HCT116 (cell line): Measurements from ENCODE around the gene PTGER1. TPM values are rescaled to one million over a fixed set of nuclear protein-coding genes. Genes with fewer than 3 reads are reported as not detected.

ENCODE experiments used
- ATAC-seq: fragments of 200-7000 bp; cut with Tn5 transposase; 2 replicates; pipeline ENCODE4 v1.9.1; 2020; ENCODE audit warnings: mild to moderate bottlenecking, moderate library complexity
- BruUV-seq: library from RNA; stranded (reverse); fragments of 400-500 nt; replicated peaks from 2 replicates; lab custom pipeline; 2021; lab: Mats Ljungman, UMichigan
- CTCF ChIA-PET: fragments of 300-600 bp; sonication (Branson Sonifier 250); formaldehyde crosslinking; loops from one replicate; lab custom pipeline; 2021; ENCODE audit warnings: antibody characterized with exemption; lab: Charles Lee
- POLR2A ChIA-PET: fragments of 300-600, 350-600 bp; sonication (Branson Sonifier 250); formaldehyde crosslinking; loops from one replicate; lab custom pipeline; 2021; ENCODE audit warnings: antibody characterized with exemption; lab: Charles Lee
- RAD21 ChIA-PET, 2 experiments: fragments of 300-600 bp; sonication (Branson Sonifier 250); formaldehyde crosslinking; loops; one replicate each; lab custom pipeline; 2023; ENCODE audit warnings: low total read pairs in 2 of 2; ENCODE audit not compliant: uncharacterized antibody in 2 of 2, unreplicated experiment in 2 of 2, low non-redundant PET in 1 of 2; lab: Charles Lee
- DNase-seq: peaks from one replicate; pipeline ENCODE4 v3.0.0-alpha.2; 2010; ENCODE audit warnings: low read depth, low spot score
- H2AFZ ChIP-seq: fragments of 200-600 bp; shearing (Covaris generic), sonication (generic); 2 replicates; pipeline ENCODE4 v1.6.1; 2017; ENCODE audit warnings: low read depth, mixed run types, mixed read lengths, antibody characterized with exemption, low read length; ENCODE audit not compliant: poor library complexity, severe bottlenecking
- H3K27ac ChIP-seq: 2 replicates; pipeline ENCODE4 v1.5.1; 2012; ENCODE audit warnings: low read depth, low read length
- H3K27me3 ChIP-seq: fragments of 200-600 bp; sonication (generic); 2 replicates; pipeline ENCODE4 v1.6.1; 2016; ENCODE audit warnings: mixed run types, low read length, mixed read lengths; ENCODE audit not compliant: insufficient read depth
- H3K36me3 ChIP-seq, 2 experiments: fragments of 200-500 bp in 1 of 2; fragments of 200-600 bp in 1 of 2; sonication (Bioruptor generic) in 1 of 2; sonication (generic) in 1 of 2; 2 replicates each; pipeline versions ENCODE4 v1.5.1 to v1.6.1; 2014 to 2016; ENCODE audit warnings: low read length in 2 of 2, inconsistent platforms in 1 of 2, mixed read lengths in 1 of 2, mixed run types in 1 of 2; ENCODE audit not compliant: insufficient read depth in 2 of 2, control insufficient read depth in 1 of 2
- H3K4me1 ChIP-seq, 2 experiments: fragments of 200-600 bp in 1 of 2; sonication (generic) in 1 of 2; 2 replicates each; pipeline versions ENCODE4 v1.5.1 to v1.6.1; 2012 to 2017; ENCODE audit warnings: low read length in 2 of 2, inconsistent platforms in 1 of 2, mild to moderate bottlenecking in 1 of 2, mixed read lengths in 1 of 2, mixed run types in 1 of 2, moderate library complexity in 1 of 2; ENCODE audit not compliant: insufficient read depth in 2 of 2, control insufficient read depth in 1 of 2
- H3K4me2 ChIP-seq: fragments of 200-600 bp; sonication (generic); 2 replicates; pipeline ENCODE4 v1.6.1; 2017; ENCODE audit warnings: mixed run types, low read length, mixed read lengths
- H3K4me3 ChIP-seq, 2 experiments: fragments of 200-600 bp in 1 of 2; sonication (generic) in 1 of 2; replicated peaks in 1 of 2; 2 replicates each; pipeline ENCODE4 v1.5.1; 2011 to 2016; ENCODE audit warnings: low read length in 2 of 2, control low read depth in 1 of 2, low read depth in 1 of 2, mild to moderate bottlenecking in 1 of 2, mixed read lengths in 1 of 2, mixed run types in 1 of 2
- H3K79me2 ChIP-seq: fragments of 200-600 bp; sonication (generic); 2 replicates; pipeline ENCODE4 v1.6.1; 2017; ENCODE audit warnings: mild to moderate bottlenecking, mixed run types, low read length, moderate library complexity, mixed read lengths; ENCODE audit not compliant: insufficient read depth
- H3K9ac ChIP-seq: fragments of 200-600 bp; sonication (generic); 2 replicates; pipeline ENCODE4 v1.6.1; 2016; ENCODE audit warnings: low read length, mixed read lengths
- H3K9me2 ChIP-seq: fragments of 200-600 bp; sonication (generic), shearing (Covaris generic); 2 replicates; pipeline ENCODE4 v1.6.1; 2017; ENCODE audit warnings: mixed run types, mild to moderate bottlenecking, moderate library complexity; ENCODE audit not compliant: insufficient read depth
- H3K9me3 ChIP-seq, 2 experiments: fragments of 200-500 bp in 1 of 2; fragments of 200-600 bp in 1 of 2; sonication (Bioruptor generic) in 1 of 2; sonication (generic) in 1 of 2; 2 replicates each; pipeline ENCODE4 v1.6.1; 2014 to 2017; ENCODE audit warnings: low read length in 2 of 2, mixed read lengths in 2 of 2, inconsistent platforms in 1 of 2, low read depth in 1 of 2, mild to moderate bottlenecking in 1 of 2, mixed run types in 1 of 2, moderate library complexity in 1 of 2; ENCODE audit not compliant: control insufficient read depth in 1 of 2, insufficient read depth in 1 of 2
- H4K20me1 ChIP-seq: fragments of 200-600 bp; sonication (generic), shearing (Covaris generic); 2 replicates; pipeline ENCODE4 v1.6.1; 2017; ENCODE audit warnings: mixed run types, mild to moderate bottlenecking, moderate library complexity; ENCODE audit not compliant: insufficient read depth
- ATF3 ChIP-seq: IDR thresholded peaks from 2 replicates; pipeline ENCODE4 v1.6.1; 2012
- CBX3 ChIP-seq: IDR thresholded peaks from 2 replicates; pipeline ENCODE4 v1.6.1; 2012; ENCODE audit warnings: low read depth
- EZH2 ChIP-seq: fragments of 200-600 bp; sonication (generic); IDR thresholded peaks from 2 replicates; pipeline ENCODE4 v1.6.1; 2017; ENCODE audit warnings: antibody characterized with exemption, mixed run types
- POLR2A ChIP-seq: IDR thresholded peaks from 2 replicates; pipeline ENCODE4 v1.7.0; 2011; ENCODE audit warnings: borderline replicate concordance; ENCODE audit not compliant: insufficient read depth, insufficient read length; ENCODE audit errors: extremely low read depth
- POLR2AphosphoS5 ChIP-seq: IDR thresholded peaks from 2 replicates; pipeline ENCODE4 v1.6.1; 2011; ENCODE audit warnings: mild to moderate bottlenecking, low read depth, low read length, moderate library complexity
- RAD21 ChIP-seq: IDR thresholded peaks from 2 replicates; pipeline ENCODE4 v1.6.1; 2012; ENCODE audit warnings: low read depth, mild to moderate bottlenecking
- SIN3A ChIP-seq: IDR thresholded peaks from 2 replicates; pipeline ENCODE4 v1.6.1; 2012; ENCODE audit warnings: low read depth
- SP1 ChIP-seq: IDR thresholded peaks from 2 replicates; pipeline ENCODE4 v1.6.1; 2012; ENCODE audit warnings: low read depth
- SRF ChIP-seq: IDR thresholded peaks from 2 replicates; pipeline ENCODE4 v1.6.1; 2012; ENCODE audit warnings: low read depth
- ZFX ChIP-seq: fragments of 450-650 bp; IDR thresholded peaks from 2 replicates; pipeline ENCODE4 v1.6.1; 2017
- ZNF274 ChIP-seq: fragments of 200-500 bp; sonication (Bioruptor generic); IDR thresholded peaks from 2 replicates; pipeline ENCODE4 v1.6.1; 2014; ENCODE audit warnings: mild to moderate bottlenecking, low read depth, low read length, inconsistent platforms
- intact Hi-C: fragments of 100-400 bp; cut with micrococcal nuclease; formaldehyde crosslinking; loops from 2 replicates; pipeline ENCODE4 v1.10.0; 2022
- total RNA-seq: library from RNA; stranded (reverse); gene quantifications from one replicate; pipeline ENCODE4 v1.2.1, GENCODE V29; 2021; ENCODE audit not compliant: unreplicated experiment
- TF ChIP-seq, protein P1 (sequence below): IDR thresholded peaks from 2 replicates; pipeline ENCODE4 v1.6.1; 2012; ENCODE audit warnings: low read depth
- TF ChIP-seq, protein P2 (sequence below), 3 experiments: fragments of 200-600 bp in 1 of 3; sonication (generic) in 1 of 3; IDR thresholded peaks in 2 of 3; conservative IDR thresholded peaks in 1 of 3; 2 replicates each; pipeline ENCODE4 v1.5.1; 2012 to 2017; ENCODE audit warnings: low read depth in 2 of 3, low read length in 2 of 3, antibody characterized with exemption in 1 of 3, borderline replicate concordance in 1 of 3, control low read depth in 1 of 3, mild to moderate bottlenecking in 1 of 3, mixed read lengths in 1 of 3, mixed run types in 1 of 3, moderate library complexity in 1 of 3; ENCODE audit not compliant: insufficient read depth in 1 of 3

The PTGER1 gene
- total RNA-seq, 1 experiment from 2014 or later = 1.1 TPM

- no peak for TF ChIP-seq POLR2A
- no peak for TF ChIP-seq SRF
- no peak for TF ChIP-seq ZNF274
- TF ChIP-seq POLR2AphosphoS5 = peak; percentile 30; the same call in 1 of the 2 replicates
- TF ChIP-seq, protein P1, sequence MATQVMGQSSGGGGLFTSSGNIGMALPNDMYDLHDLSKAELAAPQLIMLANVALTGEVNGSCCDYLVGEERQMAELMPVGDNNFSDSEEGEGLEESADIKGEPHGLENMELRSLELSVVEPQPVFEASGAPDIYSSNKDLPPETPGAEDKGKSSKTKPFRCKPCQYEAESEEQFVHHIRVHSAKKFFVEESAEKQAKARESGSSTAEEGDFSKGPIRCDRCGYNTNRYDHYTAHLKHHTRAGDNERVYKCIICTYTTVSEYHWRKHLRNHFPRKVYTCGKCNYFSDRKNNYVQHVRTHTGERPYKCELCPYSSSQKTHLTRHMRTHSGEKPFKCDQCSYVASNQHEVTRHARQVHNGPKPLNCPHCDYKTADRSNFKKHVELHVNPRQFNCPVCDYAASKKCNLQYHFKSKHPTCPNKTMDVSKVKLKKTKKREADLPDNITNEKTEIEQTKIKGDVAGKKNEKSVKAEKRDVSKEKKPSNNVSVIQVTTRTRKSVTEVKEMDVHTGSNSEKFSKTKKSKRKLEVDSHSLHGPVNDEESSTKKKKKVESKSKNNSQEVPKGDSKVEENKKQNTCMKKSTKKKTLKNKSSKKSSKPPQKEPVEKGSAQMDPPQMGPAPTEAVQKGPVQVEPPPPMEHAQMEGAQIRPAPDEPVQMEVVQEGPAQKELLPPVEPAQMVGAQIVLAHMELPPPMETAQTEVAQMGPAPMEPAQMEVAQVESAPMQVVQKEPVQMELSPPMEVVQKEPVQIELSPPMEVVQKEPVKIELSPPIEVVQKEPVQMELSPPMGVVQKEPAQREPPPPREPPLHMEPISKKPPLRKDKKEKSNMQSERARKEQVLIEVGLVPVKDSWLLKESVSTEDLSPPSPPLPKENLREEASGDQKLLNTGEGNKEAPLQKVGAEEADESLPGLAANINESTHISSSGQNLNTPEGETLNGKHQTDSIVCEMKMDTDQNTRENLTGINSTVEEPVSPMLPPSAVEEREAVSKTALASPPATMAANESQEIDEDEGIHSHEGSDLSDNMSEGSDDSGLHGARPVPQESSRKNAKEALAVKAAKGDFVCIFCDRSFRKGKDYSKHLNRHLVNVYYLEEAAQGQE = no peak
- TF ChIP-seq SIN3A = no peak
- TF ChIP-seq SP1 = peak; percentile 67
- TF ChIP-seq ZFX = no peak
Observed at GRCh38 chr19:14507704-14508542, 32.8 kb upstream of the PTGER1 start (continued).

- no peaks in the 10 kb centered on the region for H3K9me3 ChIP-seq
- ChIA-PET RAD21 (interaction anchor here in 1 of 2 experiments (1.2 kb wide), 1 partner anchor 9 kb away, joined by 3 read pairs; no protein-coding TSS in a partner anchor), CTCF (interaction anchor here (0.6 to 1.6 kb wide), 6 partner anchors 8 to 890 kb away, joined by 3 to 7 read pairs (median 3); no protein-coding TSS in a partner anchor), POLR2A (interaction anchor here (0.6 to 8.7 kb wide), 4 partner anchors 9 to 68 kb away, joined by 3 to 112 read pairs (median 9); partner anchors contain the start of genes DNAJB1 and GIPC1)
- H2AFZ ChIP-seq = no peak overlapping the region
- TSS peak; percentile 88 for BruUV-seq
- peak overlapping the region; percentile 100 for H3K27ac ChIP-seq
- intact Hi-C loops = no loop called here
- no peaks in the 10 kb centered on the region for H3K27me3 ChIP-seq
- no peaks in the 10 kb centered on the region for H3K36me3 ChIP-seq
- H4K20me1 ChIP-seq = no peaks in the 10 kb centered on the region
- peak overlapping the region; percentile 76 for H3K4me2 ChIP-seq
- H3K9me2 ChIP-seq = no peaks in the 10 kb centered on the region
- DNase-seq = peak; percentile 82
- ATAC-seq = peak; percentile 79
- H3K4me3 ChIP-seq = peak overlapping the region; percentile 16 to 51
- H3K79me2 ChIP-seq = no peaks in the 10 kb centered on the region
- H3K4me1 ChIP-seq = peaks cover 67 to 74% of the 10 kb centered on the region in 2 experiments
- peak overlapping the region; percentile 71 for H3K9ac ChIP-seq
- TF ChIP-seq ATF3 = no peak
- peak; percentile 49 for TF ChIP-seq RAD21
- no peak for TF ChIP-seq EZH2
- TF ChIP-seq POLR2AphosphoS5 = no peak
- no peak for TF ChIP-seq POLR2A
- peak; percentile 73 for TF ChIP-seq SP1
- TF ChIP-seq, protein P2, sequence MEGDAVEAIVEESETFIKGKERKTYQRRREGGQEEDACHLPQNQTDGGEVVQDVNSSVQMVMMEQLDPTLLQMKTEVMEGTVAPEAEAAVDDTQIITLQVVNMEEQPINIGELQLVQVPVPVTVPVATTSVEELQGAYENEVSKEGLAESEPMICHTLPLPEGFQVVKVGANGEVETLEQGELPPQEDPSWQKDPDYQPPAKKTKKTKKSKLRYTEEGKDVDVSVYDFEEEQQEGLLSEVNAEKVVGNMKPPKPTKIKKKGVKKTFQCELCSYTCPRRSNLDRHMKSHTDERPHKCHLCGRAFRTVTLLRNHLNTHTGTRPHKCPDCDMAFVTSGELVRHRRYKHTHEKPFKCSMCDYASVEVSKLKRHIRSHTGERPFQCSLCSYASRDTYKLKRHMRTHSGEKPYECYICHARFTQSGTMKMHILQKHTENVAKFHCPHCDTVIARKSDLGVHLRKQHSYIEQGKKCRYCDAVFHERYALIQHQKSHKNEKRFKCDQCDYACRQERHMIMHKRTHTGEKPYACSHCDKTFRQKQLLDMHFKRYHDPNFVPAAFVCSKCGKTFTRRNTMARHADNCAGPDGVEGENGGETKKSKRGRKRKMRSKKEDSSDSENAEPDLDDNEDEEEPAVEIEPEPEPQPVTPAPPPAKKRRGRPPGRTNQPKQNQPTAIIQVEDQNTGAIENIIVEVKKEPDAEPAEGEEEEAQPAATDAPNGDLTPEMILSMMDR (IDR thresholded peaks at IDR 0.05 in 2 of 3, conservative IDR thresholded peaks at IDR 0.05 in 1 of 3; ENCODE audit: borderline replicate concordance in 1 of 3, insufficient read depth in 1 of 3, low read depth in 2 of 3, low read length in 2 of 3) = peak; percentile 62 to 93 (median 91); a peak in 5 of 6 replicates
- TF ChIP-seq CBX3 = peak; percentile 57; the same call in 1 of the 2 replicates
- TF ChIP-seq ZNF274 = no peak
- TF ChIP-seq SRF = no peak
Observed at GRCh38 chr19:14505488-14506239, 30.5 kb upstream of the PTGER1 start.
